ENCODE measurements around the gene FARP1.

The FARP1 gene, protein sequence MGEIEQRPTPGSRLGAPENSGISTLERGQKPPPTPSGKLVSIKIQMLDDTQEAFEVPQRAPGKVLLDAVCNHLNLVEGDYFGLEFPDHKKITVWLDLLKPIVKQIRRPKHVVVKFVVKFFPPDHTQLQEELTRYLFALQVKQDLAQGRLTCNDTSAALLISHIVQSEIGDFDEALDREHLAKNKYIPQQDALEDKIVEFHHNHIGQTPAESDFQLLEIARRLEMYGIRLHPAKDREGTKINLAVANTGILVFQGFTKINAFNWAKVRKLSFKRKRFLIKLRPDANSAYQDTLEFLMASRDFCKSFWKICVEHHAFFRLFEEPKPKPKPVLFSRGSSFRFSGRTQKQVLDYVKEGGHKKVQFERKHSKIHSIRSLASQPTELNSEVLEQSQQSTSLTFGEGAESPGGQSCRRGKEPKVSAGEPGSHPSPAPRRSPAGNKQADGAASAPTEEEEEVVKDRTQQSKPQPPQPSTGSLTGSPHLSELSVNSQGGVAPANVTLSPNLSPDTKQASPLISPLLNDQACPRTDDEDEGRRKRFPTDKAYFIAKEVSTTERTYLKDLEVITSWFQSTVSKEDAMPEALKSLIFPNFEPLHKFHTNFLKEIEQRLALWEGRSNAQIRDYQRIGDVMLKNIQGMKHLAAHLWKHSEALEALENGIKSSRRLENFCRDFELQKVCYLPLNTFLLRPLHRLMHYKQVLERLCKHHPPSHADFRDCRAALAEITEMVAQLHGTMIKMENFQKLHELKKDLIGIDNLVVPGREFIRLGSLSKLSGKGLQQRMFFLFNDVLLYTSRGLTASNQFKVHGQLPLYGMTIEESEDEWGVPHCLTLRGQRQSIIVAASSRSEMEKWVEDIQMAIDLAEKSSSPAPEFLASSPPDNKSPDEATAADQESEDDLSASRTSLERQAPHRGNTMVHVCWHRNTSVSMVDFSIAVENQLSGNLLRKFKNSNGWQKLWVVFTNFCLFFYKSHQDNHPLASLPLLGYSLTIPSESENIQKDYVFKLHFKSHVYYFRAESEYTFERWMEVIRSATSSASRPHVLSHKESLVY

DNA sequence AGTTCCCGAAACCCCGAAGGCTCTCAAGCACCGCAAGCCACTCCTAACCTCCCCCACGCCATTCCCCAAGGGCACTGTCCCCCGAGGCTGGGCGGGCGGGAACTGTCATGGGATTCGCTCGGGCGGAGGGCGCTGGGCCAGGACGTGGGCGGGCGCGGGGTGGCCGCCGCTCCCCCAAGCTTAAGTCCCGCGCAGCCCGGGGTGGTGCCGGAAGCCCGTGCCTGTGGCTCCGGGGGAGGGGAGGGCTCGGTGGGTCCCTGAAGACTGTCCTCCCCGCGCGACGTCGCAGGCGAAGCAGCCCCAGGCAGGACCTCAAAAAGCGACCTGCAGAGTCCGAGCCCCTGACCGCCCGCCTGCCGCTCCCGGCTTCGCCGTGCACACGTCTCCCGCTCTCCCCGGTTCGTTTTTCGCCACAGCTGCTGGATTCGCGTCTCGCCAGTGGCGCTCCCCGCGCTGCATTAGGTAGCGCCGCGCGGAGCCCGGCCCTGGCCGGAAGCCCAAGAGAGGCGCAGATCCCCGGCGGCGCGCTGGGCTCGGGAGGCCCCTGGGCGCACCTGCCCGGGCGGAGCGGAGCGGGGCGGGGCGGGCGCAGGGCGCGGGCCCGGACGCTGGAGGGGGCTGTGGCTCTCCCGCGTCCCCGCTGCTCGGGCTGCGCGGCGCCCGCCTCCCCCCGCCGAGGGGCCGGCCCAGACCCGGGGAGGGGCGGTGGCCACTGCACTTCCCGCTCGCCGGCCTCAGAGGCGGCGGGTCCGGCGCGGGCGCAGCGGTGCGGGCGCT, at the start of gene FARP1:
Gene FARP1, plus strand, starts transcription at position 715 of the 777 bp plus-strand sequence. CDS start 70,149 bp downstream, outside the sequence.
- CTCF ChIA-PET: interaction anchor here (0.7 to 1.3 kb wide), 5 partner anchors 15 to 305 kb away, joined by 3 to 4 read pairs (median 3); no protein-coding TSS in a partner anchor
- POLR2A ChIA-PET: no interaction called here
- DNase-seq (ENCODE audit: low read depth, low spot score): no peak
- peak within 1 kb of the TSS; percentile 69 for H3K4me3 ChIP-seq (ENCODE audit: low read depth, low read length)
- TF ChIP-seq, protein P1, sequence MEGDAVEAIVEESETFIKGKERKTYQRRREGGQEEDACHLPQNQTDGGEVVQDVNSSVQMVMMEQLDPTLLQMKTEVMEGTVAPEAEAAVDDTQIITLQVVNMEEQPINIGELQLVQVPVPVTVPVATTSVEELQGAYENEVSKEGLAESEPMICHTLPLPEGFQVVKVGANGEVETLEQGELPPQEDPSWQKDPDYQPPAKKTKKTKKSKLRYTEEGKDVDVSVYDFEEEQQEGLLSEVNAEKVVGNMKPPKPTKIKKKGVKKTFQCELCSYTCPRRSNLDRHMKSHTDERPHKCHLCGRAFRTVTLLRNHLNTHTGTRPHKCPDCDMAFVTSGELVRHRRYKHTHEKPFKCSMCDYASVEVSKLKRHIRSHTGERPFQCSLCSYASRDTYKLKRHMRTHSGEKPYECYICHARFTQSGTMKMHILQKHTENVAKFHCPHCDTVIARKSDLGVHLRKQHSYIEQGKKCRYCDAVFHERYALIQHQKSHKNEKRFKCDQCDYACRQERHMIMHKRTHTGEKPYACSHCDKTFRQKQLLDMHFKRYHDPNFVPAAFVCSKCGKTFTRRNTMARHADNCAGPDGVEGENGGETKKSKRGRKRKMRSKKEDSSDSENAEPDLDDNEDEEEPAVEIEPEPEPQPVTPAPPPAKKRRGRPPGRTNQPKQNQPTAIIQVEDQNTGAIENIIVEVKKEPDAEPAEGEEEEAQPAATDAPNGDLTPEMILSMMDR (IDR thresholded peaks at IDR 0.05; ENCODE audit: insufficient read depth, low read length, missing control alignments): peak; percentile 36

DNA sequence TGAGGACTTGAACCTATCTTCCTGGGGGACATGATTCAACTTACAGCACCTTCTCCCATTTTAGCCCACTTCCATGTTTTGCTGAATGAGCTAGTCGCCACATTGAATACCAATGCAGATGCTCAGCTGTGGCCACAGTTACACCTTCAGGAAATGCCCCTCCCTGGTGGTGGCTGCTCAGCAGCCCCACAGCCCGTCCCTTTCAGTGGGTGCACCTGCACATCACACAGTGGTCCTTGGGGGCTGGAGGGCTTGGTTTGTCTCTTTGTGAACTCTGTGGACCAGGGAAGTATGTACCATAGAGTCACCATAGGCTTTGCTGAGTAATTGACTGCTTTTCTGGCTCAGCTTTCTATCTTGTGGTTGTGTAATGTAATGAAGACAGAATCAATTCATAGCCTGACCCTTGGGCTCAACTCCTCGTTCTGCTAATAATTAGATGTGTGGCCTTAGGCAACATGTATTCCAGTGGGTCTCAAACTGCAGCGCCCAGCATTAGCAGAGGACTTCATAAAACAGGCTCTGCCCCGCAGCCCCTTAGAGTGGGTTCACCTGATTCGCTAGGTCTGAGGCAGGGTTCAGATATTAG, 48.1 kb upstream of the FARP1 start:
- no peak for DNase-seq (ENCODE audit: low read depth, low spot score)
- H3K4me3 ChIP-seq (ENCODE audit: low read depth, low read length): no peak overlapping the region
- TF ChIP-seq, protein P1 (IDR thresholded peaks at IDR 0.05; ENCODE audit: insufficient read depth, low read length, missing control alignments): no peak
- ChIA-PET CTCF (no interaction called here), POLR2A (interaction anchor here (0.5 kb wide), 1 partner anchor 11 kb away, joined by 3 read pairs; no protein-coding TSS in a partner anchor)

DNA sequence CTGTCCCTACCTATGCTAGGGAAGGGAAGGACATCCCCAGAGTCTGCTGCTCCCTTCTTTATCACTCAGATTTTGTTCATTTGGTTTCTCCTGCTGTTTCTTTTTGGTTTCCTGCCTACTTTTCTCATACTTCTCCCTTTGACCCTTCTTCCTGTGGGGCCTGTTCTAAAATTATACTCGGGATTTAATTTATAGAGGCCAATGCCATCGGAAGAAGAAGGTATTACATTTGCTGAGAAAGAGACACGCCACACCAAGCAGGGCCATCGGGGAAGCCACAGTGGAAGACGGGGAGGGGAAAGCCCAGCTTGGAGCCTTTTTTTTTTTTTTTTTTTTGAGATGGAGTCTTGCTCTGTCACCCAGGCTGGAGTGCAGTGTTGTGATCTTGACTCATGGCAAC, 46.8 kb upstream of the FARP1 start:
- ChIA-PET POLR2A (no interaction called here), CTCF (no interaction called here)
- DNase-seq (ENCODE audit: low read depth, low spot score): no peak

DNA sequence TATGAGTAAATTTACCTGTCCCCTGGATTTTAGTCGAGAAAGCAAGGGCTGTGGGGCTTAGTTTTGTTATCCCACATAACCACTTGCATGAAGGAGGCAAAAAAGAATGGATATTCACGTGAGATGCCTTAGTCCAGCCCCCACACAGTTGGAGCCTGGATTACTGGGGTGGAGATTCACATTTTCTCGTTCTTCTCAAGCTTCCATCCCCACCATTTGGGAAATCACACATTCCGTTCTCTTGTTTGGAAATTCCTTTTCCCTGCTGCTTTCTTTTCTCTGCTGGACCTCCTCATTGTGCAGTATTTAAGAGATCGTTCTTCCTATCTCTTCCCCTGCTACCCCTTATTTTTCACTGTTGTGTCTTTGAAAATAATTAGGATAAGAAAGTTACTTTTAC, 45.1 kb upstream of the FARP1 start:
- ChIA-PET CTCF (no interaction called here), POLR2A (no interaction called here)
- DNase-seq (ENCODE audit: low read depth, low spot score): no peak
- no peak overlapping the region for H3K4me3 ChIP-seq (ENCODE audit: low read depth, low read length)
- TF ChIP-seq, protein P1 (IDR thresholded peaks at IDR 0.05; ENCODE audit: insufficient read depth, low read length, missing control alignments): no peak

More for the DNA sequence above, 46.8 kb upstream of the FARP1 start:
- TF ChIP-seq, protein P1 (IDR thresholded peaks at IDR 0.05; ENCODE audit: insufficient read depth, low read length, missing control alignments): no peak
- no peak overlapping the region for H3K4me3 ChIP-seq (ENCODE audit: low read depth, low read length)

DNA sequence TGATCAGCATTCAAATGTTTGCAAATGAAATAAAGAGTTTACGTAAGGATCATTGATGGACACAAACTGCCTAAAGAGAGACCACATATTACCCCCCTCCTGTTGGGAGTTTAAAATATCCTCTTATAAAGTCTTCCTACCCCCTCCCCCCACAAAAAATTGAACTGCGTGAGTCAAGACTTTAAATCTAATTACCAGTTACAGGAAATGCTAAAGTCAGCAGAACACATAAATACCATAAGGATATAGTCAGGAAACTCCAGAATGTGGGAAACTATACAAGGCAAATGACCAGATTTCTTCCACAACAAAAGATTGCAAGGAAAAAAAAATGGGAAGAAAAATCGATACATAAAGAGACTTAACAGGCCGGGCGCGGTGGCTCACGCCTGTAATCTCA, 44.4 kb upstream of the FARP1 start:
- no peak for DNase-seq (ENCODE audit: low read depth, low spot score)
- CTCF ChIA-PET: no interaction called here
- TF ChIP-seq, protein P1 (IDR thresholded peaks at IDR 0.05; ENCODE audit: insufficient read depth, low read length, missing control alignments): no peak

More for the DNA sequence above, 44.4 kb upstream of the FARP1 start:
- no peak overlapping the region for H3K4me3 ChIP-seq (ENCODE audit: low read depth, low read length)
- POLR2A ChIA-PET: no interaction called here

All from AG04449 (cell line).